ENCODE data around the gene CCNB2. TPM values are rescaled to one million over a fixed set of nuclear protein-coding genes. Genes with fewer than 3 reads are reported as not detected.
"Not testable (repeated sequence)": the region's sequence is repeated elsewhere in the genome, so short reads cannot be mapped to it uniquely, and the experiment has no call there.

CCNB2 gene
- total RNA-seq, 1 donor from 2014 or later, result 13.1 TPM

- Mint-ChIP-seq H3K4me3 (ENCODE audit: unreplicated experiment) (no peak overlapping the region), H3K27me3 (ENCODE audit: unreplicated experiment) (no peaks in the 10 kb centered on the region), H3K4me1 (ENCODE audit: low read depth, unreplicated experiment) (no peaks in the 10 kb centered on the region), H3K9me3 (ENCODE audit: unreplicated experiment) (no peaks in the 10 kb centered on the region), H3K27ac (ENCODE audit: unreplicated experiment) (no peak overlapping the region), H3K36me3 (ENCODE audit: unreplicated experiment) (no peaks in the 10 kb centered on the region)
- no peak for DNase-seq
- no peak for TF ChIP-seq CTCF (IDR thresholded peaks at IDR 0.05; ENCODE audit: partially characterized antibody, unreplicated experiment)
Measured at GRCh38 chr15:59140422-59141226, 35.7 kb downstream of the CCNB2 start.

- no peak for TF ChIP-seq CTCF (IDR thresholded peaks at IDR 0.05; ENCODE audit: partially characterized antibody, unreplicated experiment)
- peaks cover 1% of the 10 kb centered on the region for H3K27me3 Mint-ChIP-seq (ENCODE audit: unreplicated experiment)
- DNase-seq, result no peak
- no peak overlapping the region for H3K27ac Mint-ChIP-seq (ENCODE audit: unreplicated experiment)
- no peaks in the 10 kb centered on the region for H3K36me3 Mint-ChIP-seq (ENCODE audit: unreplicated experiment)
- H3K4me1 Mint-ChIP-seq (ENCODE audit: low read depth, unreplicated experiment), result no peaks in the 10 kb centered on the region
- H3K4me3 Mint-ChIP-seq (ENCODE audit: unreplicated experiment), result no peak overlapping the region
- H3K9me3 Mint-ChIP-seq (ENCODE audit: unreplicated experiment), result no peaks in the 10 kb centered on the region
Measured at GRCh38 chr15:59143281-59143680, 38.3 kb downstream of the CCNB2 start.

- not testable (repeated sequence) for H3K4me3 Mint-ChIP-seq (ENCODE audit: unreplicated experiment); H3K4me1 Mint-ChIP-seq (ENCODE audit: low read depth, unreplicated experiment); H3K27me3 Mint-ChIP-seq (ENCODE audit: unreplicated experiment); DNase-seq; H3K36me3 Mint-ChIP-seq (ENCODE audit: unreplicated experiment); H3K9me3 Mint-ChIP-seq (ENCODE audit: unreplicated experiment); H3K27ac Mint-ChIP-seq (ENCODE audit: unreplicated experiment)
Measured at GRCh38 chr15:59144594-59144993, 39.6 kb downstream of the CCNB2 start.

GRCh38 chr15:59147666-59148065 lies 42.7 kb downstream of the CCNB2 start:
- no peak for TF ChIP-seq CTCF (IDR thresholded peaks at IDR 0.05; ENCODE audit: partially characterized antibody, unreplicated experiment)
- H3K27me3 Mint-ChIP-seq (ENCODE audit: unreplicated experiment), result peaks cover 3% of the 10 kb centered on the region
- H3K27ac Mint-ChIP-seq (ENCODE audit: unreplicated experiment), result no peak overlapping the region
- DNase-seq, result no peak
- H3K4me3 Mint-ChIP-seq (ENCODE audit: unreplicated experiment), result no peak overlapping the region
- no peaks in the 10 kb centered on the region for H3K9me3 Mint-ChIP-seq (ENCODE audit: unreplicated experiment)
- no peaks in the 10 kb centered on the region for H3K36me3 Mint-ChIP-seq (ENCODE audit: unreplicated experiment)
- no peaks in the 10 kb centered on the region for H3K4me1 Mint-ChIP-seq (ENCODE audit: low read depth, unreplicated experiment)

GRCh38 chr15:59148153-59148833 lies 43.3 kb downstream of the CCNB2 start:
- no peak for TF ChIP-seq CTCF (IDR thresholded peaks at IDR 0.05; ENCODE audit: partially characterized antibody, unreplicated experiment)
- H3K27me3 Mint-ChIP-seq (ENCODE audit: unreplicated experiment), result peaks cover 3% of the 10 kb centered on the region
- H3K27ac Mint-ChIP-seq (ENCODE audit: unreplicated experiment), result no peak overlapping the region
- no peaks in the 10 kb centered on the region for H3K36me3 Mint-ChIP-seq (ENCODE audit: unreplicated experiment)
- DNase-seq, result no peak
- no peak overlapping the region for H3K4me3 Mint-ChIP-seq (ENCODE audit: unreplicated experiment)
- H3K4me1 Mint-ChIP-seq (ENCODE audit: low read depth, unreplicated experiment), result no peaks in the 10 kb centered on the region
- no peaks in the 10 kb centered on the region for H3K9me3 Mint-ChIP-seq (ENCODE audit: unreplicated experiment)

All from glutamatergic neuron (in vitro differentiated cells).